Peyer's patch (tissue), 4 donors: ENCODE measurements around the gene CAV3.

Experiments used
- POLR2A ChIP-seq, 2 donors: fragments of 450-650 bp; IDR thresholded peaks; one replicate each; pipeline ENCODE4 v1.5.1; 2017; ENCODE audit warnings: antibody characterized with exemption in 2 of 2, mild to moderate bottlenecking in 2 of 2, moderate library complexity in 2 of 2
- TF ChIP-seq, protein P1 (sequence below), 6 experiments: fragments of 450-650 bp in 4 of 6; fragments of 200-600 bp in 2 of 6; sonication (generic) in 1 of 6; IDR thresholded peaks; one replicate each; pipeline ENCODE4 v1.5.1; 2017 to 2019; ENCODE audit warnings: antibody characterized with exemption in 6 of 6, mild to moderate bottlenecking in 3 of 6, moderate library complexity in 1 of 6

DNA sequence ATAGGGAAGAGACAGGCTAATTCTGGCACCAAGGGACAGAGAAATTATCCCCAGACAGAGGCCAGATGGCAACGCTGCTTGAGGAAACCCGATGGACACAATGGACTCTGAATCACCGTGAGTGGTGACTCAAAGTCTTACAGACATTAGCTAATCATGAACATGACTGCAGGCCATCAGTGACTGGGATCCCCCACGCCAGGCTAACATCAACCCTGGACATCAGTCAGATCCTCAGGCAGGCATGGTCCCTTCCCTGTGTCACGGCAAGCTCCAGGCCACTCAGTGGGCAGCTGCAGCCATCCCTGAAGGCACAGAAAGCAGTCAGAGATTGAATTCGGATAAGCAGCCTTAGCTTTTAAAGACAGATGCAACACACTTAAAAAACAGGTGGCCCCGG lies 59.6 kb downstream of the CAV3 start:
- no peak for TF ChIP-seq POLR2A (IDR thresholded peaks at IDR 0.05)
- TF ChIP-seq, protein P1, sequence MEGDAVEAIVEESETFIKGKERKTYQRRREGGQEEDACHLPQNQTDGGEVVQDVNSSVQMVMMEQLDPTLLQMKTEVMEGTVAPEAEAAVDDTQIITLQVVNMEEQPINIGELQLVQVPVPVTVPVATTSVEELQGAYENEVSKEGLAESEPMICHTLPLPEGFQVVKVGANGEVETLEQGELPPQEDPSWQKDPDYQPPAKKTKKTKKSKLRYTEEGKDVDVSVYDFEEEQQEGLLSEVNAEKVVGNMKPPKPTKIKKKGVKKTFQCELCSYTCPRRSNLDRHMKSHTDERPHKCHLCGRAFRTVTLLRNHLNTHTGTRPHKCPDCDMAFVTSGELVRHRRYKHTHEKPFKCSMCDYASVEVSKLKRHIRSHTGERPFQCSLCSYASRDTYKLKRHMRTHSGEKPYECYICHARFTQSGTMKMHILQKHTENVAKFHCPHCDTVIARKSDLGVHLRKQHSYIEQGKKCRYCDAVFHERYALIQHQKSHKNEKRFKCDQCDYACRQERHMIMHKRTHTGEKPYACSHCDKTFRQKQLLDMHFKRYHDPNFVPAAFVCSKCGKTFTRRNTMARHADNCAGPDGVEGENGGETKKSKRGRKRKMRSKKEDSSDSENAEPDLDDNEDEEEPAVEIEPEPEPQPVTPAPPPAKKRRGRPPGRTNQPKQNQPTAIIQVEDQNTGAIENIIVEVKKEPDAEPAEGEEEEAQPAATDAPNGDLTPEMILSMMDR (IDR thresholded peaks at IDR 0.05) = no peak
